Measurements from ENCODE around the gene UBE2Z.

The UBE2Z gene

DNA sequence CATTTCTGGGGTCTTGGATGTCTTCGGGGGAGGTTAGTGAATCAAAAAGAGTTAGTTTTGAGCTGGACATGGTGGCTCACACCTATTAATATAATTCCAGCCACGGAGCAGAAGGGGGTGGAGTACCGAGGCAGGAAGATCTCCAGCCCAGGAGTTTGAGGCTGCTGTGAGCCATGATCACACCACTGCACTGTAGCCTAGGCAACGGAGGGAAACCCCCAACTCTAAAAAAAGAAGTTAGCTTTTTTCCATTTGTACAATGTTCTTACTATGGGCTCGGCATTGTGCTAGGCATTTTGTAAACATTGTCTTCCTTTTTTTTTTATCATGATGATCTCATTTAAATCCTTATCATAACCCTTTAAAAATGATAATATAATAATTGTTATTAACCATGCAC, 44.7 kb downstream of the UBE2Z start:
- in situ Hi-C loops (cut with HindIII; ENCODE audit: low sequenced_read_pairs) = no loop called here

DNA sequence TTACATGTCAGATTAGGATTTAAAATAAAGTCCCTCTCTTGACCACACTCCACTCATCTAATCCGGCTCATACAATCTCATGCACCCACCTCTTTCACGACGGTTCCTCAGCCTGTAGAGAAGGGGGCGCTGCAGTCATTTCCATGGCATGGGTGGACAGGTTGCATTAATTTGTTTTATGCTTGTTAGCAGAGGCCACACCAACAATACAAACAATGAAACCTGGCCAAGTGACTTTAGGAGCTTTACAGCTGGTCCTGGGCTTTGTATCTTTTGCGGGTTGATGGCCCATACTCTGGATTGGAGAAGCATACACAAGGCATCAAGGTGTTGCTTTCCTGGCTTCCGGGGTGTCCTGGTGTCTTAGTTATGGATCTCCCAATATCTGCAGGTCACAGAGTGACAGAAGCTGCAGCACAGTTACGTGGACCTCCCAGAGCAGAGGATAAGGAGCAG, 46.1 kb downstream of the UBE2Z start:
- in situ Hi-C loops (cut with HindIII; ENCODE audit: low sequenced_read_pairs) = no loop called here

DNA sequence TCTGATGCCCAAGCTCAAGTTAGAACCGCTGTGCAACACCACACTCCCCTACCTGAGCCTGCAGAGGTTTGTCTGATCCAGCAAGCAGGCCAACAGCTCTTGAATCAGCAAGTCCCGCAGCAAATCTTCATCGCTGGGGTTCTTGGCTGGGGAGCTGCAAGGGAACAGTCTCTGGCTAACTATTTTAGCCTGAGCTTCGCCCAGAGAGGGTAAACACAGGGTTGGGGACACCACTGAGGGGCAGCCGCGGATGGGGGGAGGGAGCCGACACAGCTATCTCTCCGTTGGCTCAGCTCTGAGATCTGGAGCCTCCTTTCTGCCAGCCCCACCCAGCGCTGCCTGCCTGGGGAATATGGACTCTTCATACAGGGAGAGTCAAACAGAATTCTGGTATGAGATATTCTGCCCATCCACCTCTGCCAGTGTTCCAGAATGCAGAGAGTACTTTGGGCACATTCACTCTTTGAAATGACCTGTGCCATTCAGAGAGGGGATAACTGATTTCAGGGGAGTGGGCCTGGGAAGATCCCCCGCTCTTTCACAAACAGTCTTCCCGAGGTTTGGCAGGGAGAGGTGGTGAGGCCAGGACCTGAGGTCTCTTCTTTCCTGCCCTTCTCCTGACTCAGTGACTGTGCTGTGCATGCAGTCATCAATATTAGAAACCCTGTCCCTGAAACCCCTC, 52.8 kb downstream of the UBE2Z start:
- in situ Hi-C loops (cut with HindIII; ENCODE audit: low sequenced_read_pairs) = loop anchor here (5.0 kb wide), 1 partner anchor 66 kb away; no protein-coding TSS in a partner anchor

DNA sequence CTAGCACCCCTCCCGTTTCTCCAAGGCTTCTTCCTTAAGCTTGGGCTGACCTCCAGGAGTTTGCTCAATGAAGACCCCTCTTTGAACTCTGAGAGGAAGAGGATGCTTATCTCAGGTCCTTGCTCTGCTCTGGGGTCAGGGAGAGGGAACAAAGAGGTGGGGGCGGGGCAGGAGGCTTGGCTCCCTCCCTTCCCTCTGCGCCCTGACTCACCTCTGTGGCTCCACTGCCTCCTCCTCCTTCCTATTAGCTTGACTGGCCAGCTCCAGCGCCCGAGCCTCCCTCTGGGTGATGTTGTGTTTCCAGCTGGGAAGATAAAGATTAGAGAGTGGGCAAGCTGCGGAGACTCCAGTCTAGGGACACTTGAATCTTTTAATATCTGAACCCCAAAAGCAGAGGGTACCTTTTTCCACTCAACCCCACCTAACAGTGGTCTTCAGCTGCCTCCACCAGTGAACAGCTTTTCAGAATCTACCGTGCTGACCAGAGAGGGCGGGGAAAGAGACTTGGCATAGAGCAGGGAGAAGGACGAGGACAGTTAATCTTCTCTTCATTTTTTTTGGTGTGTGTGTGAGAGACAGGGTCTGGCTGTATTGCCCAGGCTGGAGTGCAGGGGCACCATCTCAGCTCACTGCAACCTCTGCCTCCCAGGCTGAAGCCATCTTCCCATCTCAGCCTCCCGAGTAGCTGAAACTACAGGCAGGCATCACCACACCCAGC, 53.5 kb downstream of the UBE2Z start:
- in situ Hi-C loops (cut with HindIII; ENCODE audit: low sequenced_read_pairs) = loop anchor here (5.0 kb wide), 1 partner anchor 66 kb away; no protein-coding TSS in a partner anchor

DNA sequence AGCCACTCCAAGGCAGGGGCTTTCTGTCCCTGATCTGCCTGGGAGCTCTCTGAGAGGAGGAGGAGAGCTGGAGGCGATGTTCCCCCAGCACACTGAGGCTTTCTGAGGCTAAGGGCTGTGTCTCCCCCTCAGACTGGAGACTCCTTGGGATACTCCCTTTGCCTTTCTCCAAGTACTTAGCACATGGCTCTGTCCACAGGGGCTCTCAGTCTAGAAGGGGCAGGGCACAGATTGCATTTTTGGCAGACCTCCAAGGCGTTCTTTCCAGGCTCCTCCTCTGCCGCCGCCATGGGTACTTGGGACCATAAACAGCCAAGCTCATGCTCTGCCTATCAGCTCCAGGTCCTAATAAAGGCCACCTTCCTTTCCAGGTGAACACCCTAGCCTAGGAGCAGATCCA, 62.0 kb downstream of the UBE2Z start:
- in situ Hi-C loops (cut with HindIII; ENCODE audit: low sequenced_read_pairs) = no loop called here

DNA sequence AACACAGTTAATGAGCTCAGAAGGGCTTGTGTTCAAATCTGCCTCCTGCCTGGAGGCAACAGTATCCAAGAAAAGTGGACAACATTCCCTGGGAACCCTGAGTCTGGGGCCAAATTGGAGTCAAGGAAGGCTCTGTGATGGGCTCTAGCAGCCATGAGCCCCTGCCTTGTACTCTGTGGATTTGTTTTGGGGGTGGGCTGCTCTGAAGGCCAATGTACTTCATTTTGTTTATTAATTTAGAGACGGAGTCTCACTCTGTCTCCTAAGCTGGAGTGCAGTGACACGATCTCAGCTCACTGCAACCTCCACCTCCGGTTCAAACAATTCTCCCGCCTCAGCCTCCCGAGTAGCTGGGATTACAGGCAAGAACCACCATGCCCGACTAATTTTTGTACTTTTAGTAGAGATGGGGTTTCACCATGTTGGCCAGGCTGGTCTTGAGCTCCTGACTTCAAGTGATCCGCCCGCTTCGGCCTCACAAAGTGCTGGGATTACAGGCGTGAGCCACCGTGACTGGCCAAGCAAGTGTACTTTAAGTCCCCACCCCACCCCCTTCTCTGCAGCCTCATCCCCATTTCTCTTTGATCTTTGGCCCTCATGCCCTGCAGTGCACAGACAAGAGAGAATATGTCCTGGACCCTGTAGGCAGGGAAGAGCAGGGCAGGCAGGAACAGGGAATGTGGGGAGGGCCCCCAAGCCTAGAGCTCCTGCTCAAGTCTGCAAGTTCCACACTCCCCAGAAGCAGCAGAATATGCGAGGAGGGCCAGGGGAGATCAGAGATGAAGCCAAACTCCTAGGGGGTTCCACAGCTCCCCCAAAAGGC, 62.9 kb downstream of the UBE2Z start:
- in situ Hi-C loops (cut with HindIII; ENCODE audit: low sequenced_read_pairs) = no loop called here

DNA sequence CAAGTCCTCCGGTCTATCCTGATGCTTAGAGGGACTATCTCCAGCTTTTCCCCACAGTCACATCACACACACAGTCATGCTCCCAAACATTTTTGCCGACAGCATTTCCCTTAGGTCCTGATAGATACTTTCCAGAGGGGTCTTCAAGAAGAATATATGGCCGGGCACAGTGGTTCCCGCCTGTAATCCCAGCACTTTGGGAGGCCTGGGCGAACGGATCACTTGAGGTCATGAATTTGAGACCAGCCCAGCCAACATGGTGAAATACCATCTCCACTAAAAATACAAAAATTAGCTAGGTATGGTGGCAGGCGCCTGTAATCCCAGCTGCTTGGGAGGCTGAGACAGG, 64.5 kb downstream of the UBE2Z start:
- in situ Hi-C loops (cut with HindIII; ENCODE audit: low sequenced_read_pairs) = no loop called here

DNA sequence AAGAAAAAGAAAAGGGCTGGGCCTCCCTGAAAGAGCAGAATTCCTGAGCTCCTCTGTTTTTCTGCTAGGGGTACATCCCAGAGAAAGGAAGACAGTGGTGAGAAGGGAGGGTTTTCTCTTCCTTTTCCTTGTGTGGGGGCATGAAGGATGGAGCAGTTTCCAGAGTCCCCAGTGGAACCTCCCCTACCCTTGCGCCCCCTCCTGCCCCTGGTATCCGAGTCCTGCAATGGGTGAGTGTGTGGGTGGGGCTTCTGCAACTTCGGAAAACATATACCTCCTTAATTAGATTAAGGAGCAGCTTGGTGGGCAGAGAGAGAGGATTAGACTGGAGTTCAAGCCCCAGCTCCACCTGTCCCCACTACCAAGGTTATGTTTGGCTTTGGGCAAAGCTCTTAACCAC, 65.6 kb downstream of the UBE2Z start:
- in situ Hi-C loops (cut with HindIII; ENCODE audit: low sequenced_read_pairs) = no loop called here

Data from endothelial cell of hepatic sinusoid (primary cell).